CD4-positive, alpha-beta T cell treated with Interleukin-1 beta for 1 hour (primary cell): Measurements from ENCODE around the gene EPS8.
A peak's percentile ranks its signal among the peaks of the same experiment; 100 is the strongest.

Experiments
- DNase-seq, 2 donors: peaks; one replicate each; pipeline ENCODE4 v3.0.0-alpha.2; 2020 to 2022

The EPS8 gene

DNA sequence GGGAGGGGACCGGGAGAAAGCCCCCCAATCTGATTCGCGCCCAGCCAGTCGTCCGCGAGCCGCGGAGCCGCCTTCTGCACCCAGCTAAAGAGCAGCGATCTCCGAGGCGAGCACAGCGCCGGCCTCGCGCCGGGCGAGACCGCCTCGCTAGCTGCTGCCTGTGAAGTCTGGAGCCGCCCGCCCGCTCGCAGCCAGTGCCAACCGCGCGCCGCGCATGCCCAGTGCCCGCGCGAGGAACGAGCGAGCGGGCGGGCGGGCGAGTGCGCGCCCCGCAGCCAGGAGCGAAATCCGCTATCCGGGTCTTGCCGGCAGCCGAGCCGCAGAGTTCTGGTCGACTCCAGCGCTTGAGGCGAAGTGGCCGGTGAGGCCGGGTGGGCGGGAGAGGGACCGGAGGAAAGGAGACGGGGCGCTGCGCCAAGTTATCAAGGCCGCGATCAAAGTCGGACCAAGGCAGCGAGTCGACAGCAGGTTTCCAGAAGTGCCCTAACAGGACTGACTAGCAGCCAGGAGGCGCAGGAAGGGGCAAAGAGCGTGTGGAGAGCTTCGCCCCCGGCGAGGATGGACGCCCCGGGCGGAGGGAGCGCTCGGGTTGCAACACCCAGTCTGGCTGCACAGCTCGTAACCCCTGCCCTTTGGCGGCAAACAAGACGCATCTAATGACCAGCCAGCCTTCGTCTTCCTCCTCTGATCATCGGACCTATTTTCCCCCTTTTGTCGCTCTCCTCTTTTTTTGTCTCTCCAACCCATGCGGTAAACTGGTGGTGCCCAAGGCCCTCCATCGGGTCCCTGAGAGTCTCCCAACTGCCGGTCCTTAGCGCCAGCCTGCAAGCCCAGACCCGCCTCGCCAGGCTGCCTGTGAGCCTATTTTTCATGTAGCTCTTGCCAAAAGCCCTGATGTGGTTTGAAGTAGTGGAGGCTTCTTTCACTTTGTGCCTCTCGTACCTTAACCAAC is at the start of gene EPS8:
TSS of gene EPS8 (minus strand) at position 169 of the 952 bp plus-strand sequence. CDS start 106,437 bp downstream, outside the sequence.
- DNase-seq, result peak; percentile 91 to 92

GRCh38 chr12:15837141-15837790 is 48.1 kb upstream of the EPS8 start:
- no peak for DNase-seq

- no peak for DNase-seq
Observed at GRCh38 chr12:15834575-15834974, 45.4 kb upstream of the EPS8 start.

GRCh38 chr12:15831315-15831978 is 42.3 kb upstream of the EPS8 start:
- no peak for DNase-seq

DNA sequence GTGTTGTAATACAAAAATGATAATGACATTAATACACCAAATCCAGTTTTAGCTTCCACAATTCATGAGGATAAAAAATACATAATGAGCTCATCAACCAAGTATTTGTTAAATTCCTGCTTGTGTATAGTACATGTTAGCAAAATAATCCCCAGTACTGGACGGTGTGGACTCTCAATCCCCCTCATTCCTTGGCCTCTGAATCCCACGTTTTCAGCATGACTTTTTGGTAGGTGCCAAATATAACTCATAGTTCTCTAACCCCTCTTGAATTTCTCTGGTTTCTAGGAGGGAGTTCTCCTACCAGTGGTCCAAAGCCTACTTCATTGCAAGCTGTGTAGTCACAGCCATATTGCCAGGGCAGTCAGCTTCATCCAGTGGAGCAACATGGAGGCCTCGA is 41.4 kb upstream of the EPS8 start:
- no peak for DNase-seq

- no peak for DNase-seq
Observed at GRCh38 chr12:15829949-15830348, 40.8 kb upstream of the EPS8 start.

- no peak for DNase-seq
Observed at GRCh38 chr12:15829255-15829654, 40.1 kb upstream of the EPS8 start.

DNA sequence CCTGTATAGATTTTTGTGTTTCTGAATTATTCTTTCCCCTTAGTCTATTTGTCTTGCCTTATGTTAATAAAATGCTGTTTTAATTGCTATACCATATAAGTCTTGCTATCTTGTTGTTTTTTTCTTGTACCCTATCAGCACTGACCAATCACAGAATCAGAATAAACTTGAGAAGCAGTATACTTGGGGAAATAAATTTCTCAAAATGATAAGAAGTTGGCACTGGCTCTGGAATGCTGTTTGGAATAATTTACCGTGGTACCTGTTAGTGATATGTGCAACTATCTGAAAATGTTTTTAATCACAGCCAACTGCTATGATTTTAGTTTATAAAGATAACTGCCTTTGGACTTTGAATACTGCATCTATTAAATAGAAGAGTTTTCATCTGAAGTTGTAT is 37.9 kb upstream of the EPS8 start:
- DNase-seq, result no peak

DNA sequence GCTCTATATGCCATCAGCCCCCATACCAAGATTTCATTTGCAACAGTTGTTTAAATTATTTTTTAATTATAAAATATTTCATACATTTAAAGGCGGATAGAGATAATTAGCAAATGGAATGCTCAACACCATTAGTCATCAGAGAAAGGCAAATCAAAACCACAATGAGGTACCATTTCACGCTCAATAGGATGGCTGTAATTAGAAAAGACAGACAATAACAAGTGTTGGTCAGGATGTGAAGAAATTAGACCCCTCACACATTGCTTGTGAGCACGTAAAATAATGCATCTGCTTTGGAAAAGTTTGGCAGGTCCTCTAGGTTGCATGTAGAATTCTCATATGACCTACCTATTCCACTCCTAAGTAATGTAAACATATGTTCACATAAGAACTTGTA is 35.3 kb upstream of the EPS8 start:
- DNase-seq, result no peak

- DNase-seq, result no peak
Observed at GRCh38 chr12:15823360-15824128, 34.4 kb upstream of the EPS8 start.

- DNase-seq, result no peak
Observed at GRCh38 chr12:15819644-15820437, 30.7 kb upstream of the EPS8 start.

- DNase-seq, result no peak
Observed at GRCh38 chr12:15818418-15818817, 29.2 kb upstream of the EPS8 start.

DNA sequence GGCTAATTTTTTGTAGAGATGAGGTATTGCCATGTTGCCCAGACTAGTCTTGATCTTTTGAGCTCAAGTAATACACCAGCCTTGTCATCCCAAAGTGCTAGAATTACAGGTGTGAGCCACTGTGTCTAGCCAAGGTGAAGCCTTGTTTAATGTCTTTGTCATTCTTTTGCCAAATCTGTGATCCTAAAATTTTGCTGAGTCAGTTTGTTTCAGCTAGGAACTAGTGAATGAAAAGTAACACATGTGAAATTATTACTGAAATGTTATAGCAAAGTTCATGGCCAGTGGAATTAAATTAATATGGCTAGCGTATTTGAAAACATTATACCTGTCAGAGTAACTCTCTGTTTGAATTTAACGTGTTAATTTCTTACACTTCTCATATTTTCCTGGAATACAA is 26.5 kb upstream of the EPS8 start:
- DNase-seq, result no peak

GRCh38 chr12:15811214-15812127 is 22.3 kb upstream of the EPS8 start:
- no peak for DNase-seq

- DNase-seq, result no peak
Observed at GRCh38 chr12:15808652-15809051, 19.5 kb upstream of the EPS8 start.

DNA sequence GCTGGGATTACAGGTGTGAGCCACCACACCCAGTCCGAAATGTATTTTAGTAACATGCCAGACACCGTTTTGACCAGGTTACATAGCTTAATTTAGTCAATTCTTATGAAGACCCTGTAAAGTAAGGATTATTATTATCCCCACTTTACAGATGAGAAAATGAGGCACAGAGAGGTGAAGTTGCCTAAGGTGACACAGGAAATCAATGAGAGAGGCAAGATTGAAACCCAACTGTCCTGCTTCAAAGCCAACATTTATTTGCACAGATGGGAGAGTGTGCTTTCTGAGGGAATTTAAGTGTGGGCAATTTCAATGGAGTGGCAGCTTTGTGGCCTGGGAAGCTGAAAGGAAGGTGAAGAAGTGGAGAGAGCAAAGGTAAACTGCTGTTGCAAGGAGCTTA is 19.1 kb upstream of the EPS8 start:
- no peak for DNase-seq

GRCh38 chr12:15806826-15807225 is 17.6 kb upstream of the EPS8 start:
- DNase-seq, result no peak

DNA sequence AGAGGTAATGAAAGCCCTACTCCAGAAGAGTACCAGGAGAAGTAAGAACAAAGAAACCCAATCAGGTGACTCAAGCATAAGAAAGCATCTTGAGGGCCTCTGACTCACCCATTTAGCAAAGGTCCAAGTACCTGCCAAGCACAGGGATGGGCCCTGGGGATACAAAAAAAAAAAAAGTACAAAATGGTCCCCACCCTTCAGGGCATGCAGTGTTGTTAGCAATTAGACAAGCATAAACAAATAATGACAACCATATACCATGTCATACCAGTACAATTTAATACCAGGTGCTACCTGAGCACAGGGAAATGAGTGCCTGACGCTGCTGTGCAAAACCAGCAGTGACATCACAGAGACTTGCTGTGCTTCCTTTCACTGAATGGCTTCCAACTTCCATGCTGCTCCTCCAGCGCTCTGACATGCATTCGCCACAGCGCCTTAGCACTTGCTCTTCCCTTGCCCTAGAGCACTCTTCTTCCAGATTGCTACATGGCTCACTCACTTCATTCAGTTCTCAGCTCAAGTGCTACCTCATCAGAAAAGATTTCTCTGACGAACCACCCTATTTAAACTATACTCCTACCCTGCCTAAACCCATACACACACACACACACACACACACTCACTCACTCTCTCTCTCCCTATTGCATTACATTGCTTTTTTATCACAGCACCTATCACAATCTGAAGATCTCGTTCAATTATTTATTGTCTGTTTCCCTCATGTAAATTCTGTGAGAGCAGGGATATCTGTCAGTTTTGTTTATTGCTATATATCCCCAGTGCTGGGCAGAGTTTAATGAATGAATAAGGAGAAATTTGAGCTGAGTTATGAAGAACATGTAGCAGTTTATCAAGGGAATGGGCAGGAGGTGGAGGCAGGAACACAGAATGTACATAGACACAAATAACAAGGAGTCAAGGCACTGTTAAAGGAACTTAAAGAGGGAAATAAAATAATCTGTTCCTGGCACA is 12.9 kb upstream of the EPS8 start:
- DNase-seq, result no peak

DNA sequence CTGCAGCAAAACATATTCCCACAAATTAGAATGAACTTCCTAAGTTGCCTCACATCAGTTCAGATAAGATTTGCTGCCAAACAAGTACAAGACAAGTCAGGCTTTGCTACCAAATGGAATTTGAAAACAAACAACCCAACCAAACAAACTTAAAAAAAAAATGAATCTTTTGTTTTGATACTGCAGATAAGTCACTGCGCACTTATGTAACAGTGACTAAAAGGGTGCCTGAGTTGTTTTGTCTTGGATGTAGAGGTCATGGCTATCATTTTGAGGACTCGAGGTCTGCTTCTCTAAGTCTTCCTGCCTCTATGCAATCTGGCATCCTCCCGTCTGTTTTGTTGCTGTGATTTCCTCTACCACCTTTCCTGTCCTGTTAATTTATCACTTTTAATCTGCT is 11.1 kb upstream of the EPS8 start:
- no peak for DNase-seq

DNA sequence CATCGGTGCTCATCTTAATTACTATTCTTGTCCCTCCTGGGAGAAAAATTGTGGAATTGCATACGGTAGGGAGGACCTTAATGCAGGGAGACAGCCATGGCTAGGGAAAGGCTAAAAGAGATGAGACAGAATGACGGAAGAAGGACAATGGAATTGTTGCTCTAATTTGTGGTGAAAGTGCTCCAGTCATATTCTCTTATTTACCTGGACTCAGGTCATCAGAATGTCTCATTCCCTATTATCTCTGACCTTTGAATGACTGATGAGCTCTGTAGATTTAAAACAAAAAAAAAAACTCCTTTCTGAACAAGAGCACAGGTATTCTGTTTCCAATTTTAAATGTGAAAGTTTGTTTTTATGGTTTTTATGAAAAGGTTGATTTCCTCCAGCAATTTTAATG is 8.6 kb upstream of the EPS8 start:
- no peak for DNase-seq
